ENCODE measurements around the gene BLTP2.

GRCh38 chr17:28635506-28635905 is 9.5 kb downstream of the BLTP2 start:
- TF ChIP-seq, protein P1, sequence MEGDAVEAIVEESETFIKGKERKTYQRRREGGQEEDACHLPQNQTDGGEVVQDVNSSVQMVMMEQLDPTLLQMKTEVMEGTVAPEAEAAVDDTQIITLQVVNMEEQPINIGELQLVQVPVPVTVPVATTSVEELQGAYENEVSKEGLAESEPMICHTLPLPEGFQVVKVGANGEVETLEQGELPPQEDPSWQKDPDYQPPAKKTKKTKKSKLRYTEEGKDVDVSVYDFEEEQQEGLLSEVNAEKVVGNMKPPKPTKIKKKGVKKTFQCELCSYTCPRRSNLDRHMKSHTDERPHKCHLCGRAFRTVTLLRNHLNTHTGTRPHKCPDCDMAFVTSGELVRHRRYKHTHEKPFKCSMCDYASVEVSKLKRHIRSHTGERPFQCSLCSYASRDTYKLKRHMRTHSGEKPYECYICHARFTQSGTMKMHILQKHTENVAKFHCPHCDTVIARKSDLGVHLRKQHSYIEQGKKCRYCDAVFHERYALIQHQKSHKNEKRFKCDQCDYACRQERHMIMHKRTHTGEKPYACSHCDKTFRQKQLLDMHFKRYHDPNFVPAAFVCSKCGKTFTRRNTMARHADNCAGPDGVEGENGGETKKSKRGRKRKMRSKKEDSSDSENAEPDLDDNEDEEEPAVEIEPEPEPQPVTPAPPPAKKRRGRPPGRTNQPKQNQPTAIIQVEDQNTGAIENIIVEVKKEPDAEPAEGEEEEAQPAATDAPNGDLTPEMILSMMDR (IDR thresholded peaks at IDR 0.05) = no peak
- no peak for TF ChIP-seq POLR2A (IDR thresholded peaks at IDR 0.05)

All from uterus (tissue), 2 donors.